ENCODE measurements around the gene MSX1. TPM values are rescaled to one million over a fixed set of nuclear protein-coding genes. Genes with fewer than 3 reads are reported as not detected.

Gene MSX1
- total RNA-seq, 3 donors from 2014 or later (not counting 1 experiment from before 2014, with no cell fraction given) = not detected

- peaks cover 80% of the 10 kb centered on the region for H3K27me3 ChIP-seq (ENCODE audit: control insufficient read depth, insufficient read depth, low read length)
- DNase-seq (no peak), ATAC-seq (no peak)
- Mint-ChIP-seq H3K36me3 (no peaks in the 10 kb centered on the region), H3K27me3 (ENCODE audit: low read depth in 2 of 2) (peaks cover 66 to 68% of the 10 kb centered on the region in 2 donors), H3K4me1 (peaks cover 25 to 35% of the 10 kb centered on the region in 2 donors), H3K9me3 (no peaks in the 10 kb centered on the region), H3K27ac (no peak overlapping the region), H3K4me3 (peak overlapping the region; percentile 52)
- no peaks in the 10 kb centered on the region for H3K36me3 ChIP-seq (ENCODE audit: control insufficient read depth, insufficient read depth, low read length)
- H3K4me3 ChIP-seq (ENCODE audit: low read length) = no peak overlapping the region
- 7% methylated on average over 35 of the region's 37 CpGs for WGBS (ENCODE audit: insufficient coverage)
- no peak for TF ChIP-seq CTCF (IDR thresholded peaks at IDR 0.05)
- H3K9me3 ChIP-seq (ENCODE audit: control insufficient read depth, insufficient read depth, low read length) = no peaks in the 10 kb centered on the region
- intact Hi-C loops (cut with micrococcal nuclease) = loop anchor here (2.0 kb wide), 1 partner anchor 14 kb away; no protein-coding TSS in a partner anchor
- H3K4me1 ChIP-seq (ENCODE audit: control insufficient read depth, insufficient read depth, low read length) = peaks cover 30% of the 10 kb centered on the region
- H3K27ac ChIP-seq (ENCODE audit: low read length) = no peak overlapping the region
Measured at GRCh38 chr4:4868758-4869723, 9.6 kb downstream of the MSX1 start.

- TF ChIP-seq CTCF (IDR thresholded peaks at IDR 0.05) = no peak
- Mint-ChIP-seq H3K27me3 (ENCODE audit: low read depth in 2 of 2) (peaks cover 59 to 68% of the 10 kb centered on the region in 2 donors), H3K27ac (peak overlapping the region in 1 of 2 donors; percentile 57), H3K4me3 (no peak overlapping the region), H3K36me3 (no peaks in the 10 kb centered on the region), H3K4me1 (peaks cover 25 to 30% of the 10 kb centered on the region in 2 donors), H3K9me3 (no peaks in the 10 kb centered on the region)
- Histone ChIP-seq H3K36me3 (ENCODE audit: control insufficient read depth, insufficient read depth, low read length) (no peaks in the 10 kb centered on the region), H3K27ac (ENCODE audit: low read length) (no peak overlapping the region), H3K4me1 (ENCODE audit: control insufficient read depth, insufficient read depth, low read length) (peaks cover 28% of the 10 kb centered on the region), H3K4me3 (ENCODE audit: low read length) (no peak overlapping the region), H3K9me3 (ENCODE audit: control insufficient read depth, insufficient read depth, low read length) (no peaks in the 10 kb centered on the region), H3K27me3 (ENCODE audit: control insufficient read depth, insufficient read depth, low read length) (peaks cover 77% of the 10 kb centered on the region)
- ATAC-seq = no peak
- DNase-seq = no peak
- intact Hi-C loops (cut with micrococcal nuclease) = loop anchor here (2.0 kb wide), 1 partner anchor 15 kb away; no protein-coding TSS in a partner anchor
- WGBS (ENCODE audit: insufficient coverage) = 9% methylated on average over 37 of the region's 40 CpGs
Measured at GRCh38 chr4:4869731-4870571, 10.5 kb downstream of the MSX1 start.

GRCh38 chr4:4870576-4871241 lies 11.2 kb downstream of the MSX1 start:
- intact Hi-C loops (cut with micrococcal nuclease) = no loop called here
- Mint-ChIP-seq H3K27ac (peak overlapping the region in 1 of 2 donors; percentile 57), H3K36me3 (no peaks in the 10 kb centered on the region), H3K4me1 (peaks cover 23 to 25% of the 10 kb centered on the region in 2 donors), H3K4me3 (peak overlapping the region; percentile 17), H3K9me3 (no peaks in the 10 kb centered on the region), H3K27me3 (ENCODE audit: low read depth in 2 of 2) (peaks cover 59 to 68% of the 10 kb centered on the region in 2 donors)
- Histone ChIP-seq H3K27ac (ENCODE audit: low read length) (no peak overlapping the region), H3K36me3 (ENCODE audit: control insufficient read depth, insufficient read depth, low read length) (no peaks in the 10 kb centered on the region), H3K4me1 (ENCODE audit: control insufficient read depth, insufficient read depth, low read length) (peaks cover 21% of the 10 kb centered on the region), H3K27me3 (ENCODE audit: control insufficient read depth, insufficient read depth, low read length) (peaks cover 73% of the 10 kb centered on the region), H3K4me3 (ENCODE audit: low read length) (no peak overlapping the region), H3K9me3 (ENCODE audit: control insufficient read depth, insufficient read depth, low read length) (no peaks in the 10 kb centered on the region)
- no peak for TF ChIP-seq CTCF (IDR thresholded peaks at IDR 0.05)
- ATAC-seq (no peak), DNase-seq (no peak)
- WGBS (ENCODE audit: insufficient coverage) = 9% methylated on average over 26 of the region's 26 CpGs

Measured in natural killer cell (primary cell).